GM12878 (cell line): Measurements from ENCODE around the gene OAF. TPM values are rescaled to one million over a fixed set of nuclear protein-coding genes. Genes with fewer than 3 reads are reported as not detected.

Experiments
- ATAC-seq: fragments of 200-7000 bp; cut with Tn5 transposase; 3 replicates; pipeline ENCODE4 v1.9.1; 2020; ENCODE audit warnings: mild to moderate bottlenecking, moderate library complexity
- BruUV-seq: library from RNA; stranded (reverse); fragments of 400-500 nt; replicated peaks from 2 replicates; lab custom pipeline; 2021; lab: Mats Ljungman, UMichigan
- CTCF ChIA-PET: fragments of 300-600 bp; sonication (Branson Sonifier 250); formaldehyde crosslinking; extraction: SDS; loops from one replicate; lab custom pipeline; 2021; ENCODE audit warnings: inconsistent platforms; lab: Yijun Ruan, JAX
- POLR2A ChIA-PET: fragments of 350-600 bp; formaldehyde crosslinking; extraction: SDS; loops from one replicate; lab custom pipeline; 2021; ENCODE audit warnings: inconsistent platforms; lab: Charles Lee
- RAD21 ChIA-PET: fragments of 300-600 bp; sonication (Branson Sonifier 250); formaldehyde crosslinking; loops from one replicate; lab custom pipeline; 2023; ENCODE audit warnings: antibody characterized with exemption; ENCODE audit not compliant: unreplicated experiment; lab: Charles Lee
- SMC1A ChIA-PET: fragments of 300-600 bp; sonication (Branson Sonifier 250); formaldehyde crosslinking; loops from one replicate; lab custom pipeline; 2023; ENCODE audit not compliant: unreplicated experiment, uncharacterized antibody; lab: Charles Lee
- DNase-seq: peaks from one replicate; pipeline ENCODE4 v3.0.0-alpha.2; 2011; ENCODE audit warnings: low read depth, low spot score
- FAIRE-seq: peaks from 3 replicates; lab custom pipeline; 2011; peaks lifted over from hg19 to GRCh38; lab: Jason Lieb, UNC
- H2AFZ ChIP-seq: 2 replicates; pipeline ENCODE4 v1.6.0; 2011; ENCODE audit warnings: low read depth, low read length, control low read depth; ENCODE audit not compliant: control insufficient read depth
- H3K27ac ChIP-seq: 2 replicates; pipeline ENCODE4 v1.5.1; 2011; ENCODE audit warnings: control low read depth; ENCODE audit not compliant: control insufficient read depth, insufficient read depth
- H3K27me3 ChIP-seq, 2 experiments: replicated peaks in 1 of 2; 2 replicates each; pipeline versions ENCODE4 v1.6.0 to v1.6.1; 2011; ENCODE audit warnings: low read length in 1 of 2; ENCODE audit not compliant: control insufficient read depth in 2 of 2, insufficient read depth in 2 of 2
- H3K36me3 ChIP-seq, 2 experiments: 2 replicates each; pipeline ENCODE4 v1.5.1; 2011; ENCODE audit warnings: low read length in 1 of 2; ENCODE audit not compliant: control insufficient read depth in 2 of 2, insufficient read depth in 2 of 2
- H3K4me1 ChIP-seq: 2 replicates; pipeline ENCODE4 v1.6.1; 2011; ENCODE audit warnings: mild to moderate bottlenecking, low read length, moderate library complexity, mixed read lengths; ENCODE audit not compliant: control insufficient read depth, insufficient read depth
- H3K4me2 ChIP-seq: 2 replicates; pipeline ENCODE4 v1.6.0; 2011; ENCODE audit warnings: control low read depth; ENCODE audit not compliant: control insufficient read depth, insufficient read depth
- H3K4me3 ChIP-seq: fragments of 200-600 bp; sonication (generic); 2 replicates; pipeline ENCODE4 v1.5.1; 2016
- H3K79me2 ChIP-seq: 2 replicates; pipeline ENCODE4 v1.6.0; 2011; ENCODE audit warnings: low read length; ENCODE audit not compliant: control insufficient read depth, insufficient read depth
- H3K9ac ChIP-seq: 2 replicates; pipeline ENCODE4 v1.8.0; 2011; ENCODE audit warnings: low read length, control low read depth, mixed read lengths; ENCODE audit not compliant: control insufficient read depth, insufficient read depth
- H3K9me3 ChIP-seq: replicated peaks from 3 replicates; pipeline ENCODE4 v1.5.1; 2011; ENCODE audit warnings: mild to moderate bottlenecking, low read length; ENCODE audit not compliant: control insufficient read depth, insufficient read depth
- H4K20me1 ChIP-seq: 2 replicates; pipeline ENCODE4 v1.6.0; 2011; ENCODE audit not compliant: control insufficient read depth, insufficient read depth
- ATF3 ChIP-seq: IDR thresholded peaks from 2 replicates; pipeline ENCODE4 v1.6.1; 2011; ENCODE audit warnings: low read depth, mild to moderate bottlenecking, low read length, moderate library complexity, borderline replicate concordance; ENCODE audit errors: extremely low read depth
- CBX3 ChIP-seq: fragments of 200-600 bp; sonication (generic); IDR thresholded peaks from 2 replicates; pipeline ENCODE4 v1.6.1; 2016; ENCODE audit warnings: low read depth, borderline replicate concordance
- CREB1 ChIP-seq: IDR thresholded peaks from 2 replicates; pipeline ENCODE4 v1.6.1; 2012; ENCODE audit warnings: low read depth, mild to moderate bottlenecking, inconsistent platforms
- CREM ChIP-seq: IDR thresholded peaks from 2 replicates; pipeline ENCODE4 v1.6.1; 2014; ENCODE audit warnings: antibody characterized with exemption, low read depth
- ETV6 ChIP-seq, 2 experiments: fragments of 450-650 bp in 1 of 2; IDR thresholded peaks in 1 of 2; conservative IDR thresholded peaks in 1 of 2; 2 replicates each; pipeline ENCODE4 v1.6.1; 2014; ENCODE audit warnings: antibody characterized with exemption in 1 of 2, borderline replicate concordance in 1 of 2, low read depth in 1 of 2, mild to moderate bottlenecking in 1 of 2, moderate library complexity in 1 of 2
- FOXK2 ChIP-seq: fragments of 450-650 bp; IDR thresholded peaks from 2 replicates; pipeline ENCODE4 v1.6.1; 2017; ENCODE audit warnings: mild to moderate bottlenecking, moderate library complexity
- HDGF ChIP-seq: fragments of 450-650 bp; IDR thresholded peaks from 2 replicates; pipeline ENCODE4 v1.6.1; 2016; ENCODE audit warnings: antibody characterized with exemption
- IKZF1 ChIP-seq: fragments of 450-650 bp; conservative IDR thresholded peaks from 2 replicates; pipeline ENCODE4 v1.6.1; 2017; ENCODE audit warnings: antibody characterized with exemption, mild to moderate bottlenecking
- IKZF2 ChIP-seq, 2 experiments: fragments of 450-650 bp; IDR thresholded peaks; 2 replicates each; pipeline ENCODE4 v1.6.1; 2017; ENCODE audit warnings: mild to moderate bottlenecking in 2 of 2, moderate library complexity in 2 of 2
- IRF4 ChIP-seq: IDR thresholded peaks from 2 replicates; pipeline ENCODE4 v1.6.1; 2011; ENCODE audit warnings: low read depth, low read length
- LARP7 ChIP-seq: fragments of 450-650 bp; IDR thresholded peaks from 2 replicates; pipeline ENCODE4 v1.6.1; 2017; ENCODE audit warnings: mild to moderate bottlenecking
- MEF2B ChIP-seq: fragments of 450-650 bp; IDR thresholded peaks from 2 replicates; pipeline ENCODE4 v1.6.1; 2018; ENCODE audit warnings: mild to moderate bottlenecking, moderate library complexity; ENCODE audit not compliant: partially characterized antibody, poor library complexity, severe bottlenecking
- MLLT1 ChIP-seq: fragments of 450-650 bp; IDR thresholded peaks from 2 replicates; pipeline ENCODE4 v1.6.1; 2016; ENCODE audit warnings: mild to moderate bottlenecking
- MTA2 ChIP-seq: fragments of 450-650 bp; IDR thresholded peaks from 2 replicates; pipeline ENCODE4 v1.6.1; 2016; ENCODE audit warnings: low read depth, mild to moderate bottlenecking, moderate library complexity
- POLR2AphosphoS2 ChIP-seq: IDR thresholded peaks from 2 replicates; pipeline ENCODE4 v1.6.1; 2011; ENCODE audit warnings: low read depth, mild to moderate bottlenecking, low read length, improper control_type of control experiment, moderate library complexity
- RB1 ChIP-seq: fragments of 450-650 bp; formaldehyde crosslinking; IDR thresholded peaks from 2 replicates; pipeline ENCODE4 v1.6.1; 2017; ENCODE audit warnings: mild to moderate bottlenecking, borderline replicate concordance
- TCF3 ChIP-seq: IDR thresholded peaks from 2 replicates; pipeline ENCODE4 v1.6.1; 2012; ENCODE audit warnings: low read depth, mild to moderate bottlenecking, low read length, borderline replicate concordance; ENCODE audit not compliant: insufficient read depth
- ZNF217 ChIP-seq: fragments of 450-650 bp; IDR thresholded peaks from 2 replicates; pipeline ENCODE4 v1.6.1; 2017; ENCODE audit warnings: antibody characterized with exemption, mild to moderate bottlenecking
- WGBS: methylation state at CpG from one replicate; pipeline ENCODE4 v1.1.6; 2016; ENCODE audit warnings: low lambda C conversion rate; ENCODE audit not compliant: insufficient replicate concordance, insufficient coverage; ENCODE audit errors: missing lambda C conversion rate; 5-methylcytosine and 5-hydroxymethylcytosine counted together
- in situ Hi-C: fragments of 300-500 bp; cut with MboI; formaldehyde crosslinking; loops from 9 replicates; pipeline ENCODE4 v1.14.3; 2018; ENCODE audit warnings: mixed read lengths
- intact Hi-C: fragments of 100-400 bp; cut with micrococcal nuclease; formaldehyde crosslinking; loops from one replicate; pipeline ENCODE4 v1.14.2; 2022; ENCODE audit not compliant: unreplicated experiment
- polyA plus RNA-seq, 11 experiments: library from polyadenylated mRNA; depleted of rRNA in 4 of 11; unstranded in 6 of 11; stranded (reverse) in 5 of 11; fragments of >200 nt; fragmentation: Nextera tagmentation in 4 of 11; fragmentation: Illumina TruSeq in 1 of 11; extraction: Ambion mirVana in 4 of 11; extraction: Trizol in 1 of 11; gene quantifications; 1 replicate in 1 of 11; 2 replicates in 10 of 11; pipeline versions ENCODE4 v1.2.1 to v1.2.3, GENCODE V29; 2011 to 2016; ENCODE audit warnings: inconsistent platforms in 2 of 11, missing spikeins in 2 of 11, low read depth in 1 of 11
- total RNA-seq, 4 experiments: library from RNA; depleted of rRNA in 3 of 4; stranded (reverse); fragments of >200 nt in 3 of 4; fragmentation: Illumina TruSeq in 1 of 4; extraction: Trizol in 1 of 4; gene quantifications; 2 replicates each; pipeline versions ENCODE4 v1.2.1 to v1.2.3, GENCODE V29; 2013 to 2021

OAF gene
- total and polyA plus RNA-seq, 10 of the 15 experiments (the other 5 are each of a cell fraction or from before 2014, with no cell fraction given): 0.10 to 4.7 (median 1.1) TPM

- H3K4me2 ChIP-seq: no peak overlapping the region
- no peaks in the 10 kb centered on the region for H3K36me3 ChIP-seq
- DNase-seq (no peak), FAIRE-seq (no peak), ATAC-seq (no peak)
- H3K9ac ChIP-seq: no peak overlapping the region
- intact Hi-C loops: no loop called here
- CTCF ChIA-PET: no interaction called here
- no peak overlapping the region for H3K27ac ChIP-seq
- SMC1A ChIA-PET: interaction anchor here (1.4 kb wide), 1 partner anchor 9 kb away, joined by 5 read pairs; no protein-coding TSS in a partner anchor
- H4K20me1 ChIP-seq: no peaks in the 10 kb centered on the region
- no peak overlapping the region for H3K4me3 ChIP-seq
- H3K79me2 ChIP-seq: no peaks in the 10 kb centered on the region
- no peak overlapping the region for H2AFZ ChIP-seq
- no peaks in the 10 kb centered on the region for H3K9me3 ChIP-seq
- H3K27me3 ChIP-seq: peaks cover 0 to 2% of the 10 kb centered on the region in 2 experiments; a peak in 3 of 4 replicates
- H3K4me1 ChIP-seq: no peaks in the 10 kb centered on the region
- TF ChIP-seq IKZF1 (peak; percentile 40; the same call in 1 of the 2 replicates), MEF2B (peak; percentile 25), MTA2 (peak; percentile 83), IKZF2 (IDR thresholded peaks at IDR 0.05) (peak in 1 of 2 experiments; percentile 10; a peak in 1 of 4 replicates), POLR2AphosphoS2 (no peak)
- RAD21 ChIA-PET: no interaction called here
- WGBS: 25% methylated on average over 7 of the region's 9 CpGs
- in situ Hi-C loops: no loop called here
- POLR2A ChIA-PET: no interaction called here
- BruUV-seq: no TSS peak
These were observed 11.2 kb upstream of the OAF start for GRCh38 chr11:120199613-120200012.

- ChIA-PET RAD21 (no interaction called here), POLR2A (no interaction called here), CTCF (no interaction called here), SMC1A (no interaction called here)
- BruUV-seq: no TSS peak
- H3K4me2 ChIP-seq: no peak overlapping the region
- 0% methylated on average over 1 of the region's 1 CpG for WGBS
- no peak overlapping the region for H2AFZ ChIP-seq
- H3K36me3 ChIP-seq: no peaks in the 10 kb centered on the region
- no peaks in the 10 kb centered on the region for H4K20me1 ChIP-seq
- H3K27ac ChIP-seq: no peak overlapping the region
- intact Hi-C loops (no loop called here), in situ Hi-C loops (no loop called here)
- H3K4me1 ChIP-seq: no peaks in the 10 kb centered on the region
- H3K79me2 ChIP-seq: no peaks in the 10 kb centered on the region
- no peak overlapping the region for H3K9ac ChIP-seq
- no peaks in the 10 kb centered on the region for H3K9me3 ChIP-seq
- ATAC-seq: no peak
- FAIRE-seq: no peak
- H3K4me3 ChIP-seq: no peak overlapping the region
- DNase-seq: no peak
- H3K27me3 ChIP-seq: peaks cover 0 to 2% of the 10 kb centered on the region in 2 experiments; a peak in 3 of 4 replicates
- TF ChIP-seq ATF3 (no peak), CREB1 (no peak), ETV6 (conservative IDR thresholded peaks at IDR 0.05 in 1 of 2, IDR thresholded peaks at IDR 0.05 in 1 of 2; ENCODE audit: borderline replicate concordance in 1 of 2, low read depth in 1 of 2) (no peak), ZNF217 (no peak), MLLT1 (no peak), TCF3 (no peak), LARP7 (no peak), CREM (no peak), FOXK2 (no peak), CBX3 (no peak), IKZF2 (IDR thresholded peaks at IDR 0.05) (no peak), IRF4 (no peak), HDGF (no peak), RB1 (no peak)
These were observed 10.2 kb upstream of the OAF start for GRCh38 chr11:120200677-120201076.
